Mucosa of stomach (tissue), 1 donor: ENCODE data around the gene PLVAP.

Experiments
- H3K27me3 ChIP-seq: one replicate; pipeline ENCODE4 v1.7.0; 2013; ENCODE audit warnings: mild to moderate bottlenecking, low read length; ENCODE audit not compliant: control insufficient read depth, insufficient read depth
- H3K36me3 ChIP-seq: one replicate; pipeline ENCODE4 v1.7.0; 2013; ENCODE audit warnings: low read length; ENCODE audit not compliant: control insufficient read depth, insufficient read depth
- H3K4me1 ChIP-seq: one replicate; pipeline ENCODE4 v1.7.0; 2013; ENCODE audit warnings: mild to moderate bottlenecking, low read length; ENCODE audit not compliant: control insufficient read depth, insufficient read depth
- H3K4me3 ChIP-seq: one replicate; pipeline ENCODE4 v1.7.0; 2013; ENCODE audit warnings: low read length
- H3K9ac ChIP-seq: one replicate; pipeline ENCODE4 v1.7.0; 2013; ENCODE audit warnings: mild to moderate bottlenecking, low read length, moderate library complexity
- H3K9me3 ChIP-seq: one replicate; pipeline ENCODE4 v1.7.0; 2013; ENCODE audit warnings: mild to moderate bottlenecking, low read length, moderate library complexity; ENCODE audit not compliant: control insufficient read depth
- donor health status: Pancreatic carcinoma.

Gene PLVAP, protein sequence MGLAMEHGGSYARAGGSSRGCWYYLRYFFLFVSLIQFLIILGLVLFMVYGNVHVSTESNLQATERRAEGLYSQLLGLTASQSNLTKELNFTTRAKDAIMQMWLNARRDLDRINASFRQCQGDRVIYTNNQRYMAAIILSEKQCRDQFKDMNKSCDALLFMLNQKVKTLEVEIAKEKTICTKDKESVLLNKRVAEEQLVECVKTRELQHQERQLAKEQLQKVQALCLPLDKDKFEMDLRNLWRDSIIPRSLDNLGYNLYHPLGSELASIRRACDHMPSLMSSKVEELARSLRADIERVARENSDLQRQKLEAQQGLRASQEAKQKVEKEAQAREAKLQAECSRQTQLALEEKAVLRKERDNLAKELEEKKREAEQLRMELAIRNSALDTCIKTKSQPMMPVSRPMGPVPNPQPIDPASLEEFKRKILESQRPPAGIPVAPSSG

DNA sequence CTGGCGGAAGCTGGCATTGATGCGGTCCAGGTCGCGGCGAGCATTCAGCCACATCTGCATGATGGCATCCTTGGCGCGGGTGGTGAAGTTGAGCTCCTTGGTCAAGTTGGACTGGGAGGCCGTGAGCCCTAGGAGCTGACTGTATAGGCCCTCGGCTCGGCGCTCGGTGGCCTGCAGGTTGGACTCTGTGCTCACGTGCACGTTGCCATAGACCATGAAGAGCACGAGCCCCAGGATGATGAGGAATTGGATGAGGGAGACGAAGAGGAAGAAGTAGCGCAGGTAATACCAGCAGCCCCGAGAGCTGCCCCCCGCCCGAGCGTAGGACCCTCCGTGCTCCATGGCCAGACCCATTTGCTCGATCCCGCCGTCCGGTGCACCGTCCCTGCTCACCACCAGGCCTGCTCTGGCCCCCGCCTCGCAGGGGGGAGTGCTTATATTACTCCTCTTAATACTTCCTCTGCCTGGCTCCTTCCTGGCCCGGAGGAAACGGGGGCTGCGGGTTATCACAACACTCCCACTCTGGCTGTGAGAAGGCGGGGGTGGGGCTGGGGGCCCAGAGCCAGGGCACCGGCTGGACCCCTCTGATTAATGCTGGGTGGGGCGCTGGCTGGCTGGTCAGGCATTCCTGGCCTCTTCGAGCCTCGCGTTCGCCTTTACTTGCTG lies at the start of gene PLVAP:
Gene PLVAP (minus strand): TSS at position 408 of the 666 bp plus-strand sequence. CDS start 54 bp downstream, at position 354.
- H3K36me3 ChIP-seq: no peaks in the 10 kb centered on the region
- H3K4me1 ChIP-seq: no peaks in the 10 kb centered on the region
- H3K27me3 ChIP-seq: peaks cover 12% of the 10 kb centered on the region
- no peak within 1 kb of the TSS for H3K9ac ChIP-seq
- H3K4me3 ChIP-seq: no peak within 1 kb of the TSS
- H3K9me3 ChIP-seq: no peaks in the 10 kb centered on the region

DNA sequence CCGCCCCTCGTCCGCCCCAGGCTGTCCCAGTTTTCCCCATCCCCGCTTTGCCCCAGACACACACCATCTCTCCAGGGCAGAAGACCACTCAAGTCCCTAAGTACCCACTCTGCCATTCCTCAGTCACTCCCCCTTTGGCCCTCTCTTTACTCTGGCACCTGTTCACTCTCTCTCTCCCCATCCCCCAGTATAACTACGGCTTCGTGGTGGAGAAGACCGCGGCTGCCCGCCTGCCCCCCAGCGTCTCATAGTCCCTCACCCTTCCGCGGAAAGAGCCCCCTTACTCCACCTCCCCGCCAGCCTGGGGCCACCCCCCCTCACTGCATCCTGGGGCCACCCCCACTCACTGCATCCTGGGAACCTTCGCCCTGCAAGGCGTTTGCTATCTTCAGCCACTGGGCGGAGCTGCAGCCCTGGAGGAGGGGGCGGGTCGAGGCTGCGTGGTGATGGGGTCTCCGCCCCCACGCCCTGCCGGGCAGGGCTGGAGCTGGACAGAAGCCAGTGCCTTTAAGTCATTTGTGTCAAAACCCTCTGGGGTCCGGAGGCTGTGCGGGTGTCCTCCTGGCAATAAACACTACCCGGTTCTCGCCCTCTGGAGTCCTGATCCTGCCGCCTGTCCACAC lies 47.7 kb upstream of the PLVAP start:
- Histone ChIP-seq H3K9me3 (no peaks in the 10 kb centered on the region), H3K4me3 (no peak overlapping the region), H3K4me1 (peaks cover 6% of the 10 kb centered on the region), H3K9ac (no peak overlapping the region), H3K36me3 (no peaks in the 10 kb centered on the region), H3K27me3 (no peaks in the 10 kb centered on the region)

DNA sequence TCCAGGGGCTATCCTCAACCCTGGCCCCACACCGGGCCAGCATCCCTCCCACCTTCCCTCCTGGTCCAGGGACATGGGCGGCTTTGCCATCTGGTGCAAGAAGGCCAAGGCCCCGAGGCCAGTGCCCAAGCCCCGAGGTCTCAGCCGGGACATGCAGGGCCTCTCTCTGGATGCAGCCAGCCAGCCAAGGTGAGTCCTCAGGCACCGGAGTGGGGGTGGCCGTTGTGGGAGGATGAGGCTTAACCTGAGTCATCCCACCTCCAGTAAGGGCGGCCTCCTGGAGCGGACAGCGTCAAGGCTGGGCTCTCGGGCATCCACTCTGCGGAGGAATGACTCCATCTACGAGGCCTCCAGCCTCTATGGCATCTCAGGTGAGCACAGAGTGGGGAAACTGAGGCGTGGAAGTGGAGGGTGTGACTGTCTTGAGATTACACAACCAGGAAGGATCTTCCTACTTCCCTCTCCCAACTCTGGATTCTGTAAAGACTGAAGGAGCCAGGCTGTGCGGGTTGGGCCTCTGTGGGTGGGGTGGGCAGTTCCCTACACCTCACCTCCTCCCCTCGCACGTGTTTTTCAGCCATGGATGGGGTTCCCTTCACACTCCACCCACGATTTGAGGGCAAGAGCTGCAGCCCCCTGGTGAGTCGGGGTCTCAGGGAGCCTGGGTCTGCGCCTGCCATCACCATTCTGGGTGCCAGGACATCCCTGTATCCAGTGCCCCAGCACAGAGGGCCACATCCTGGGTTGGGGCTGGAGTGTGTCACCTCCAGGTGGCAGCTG lies 46.5 kb upstream of the PLVAP start:
- no peak overlapping the region for H3K4me3 ChIP-seq
- H3K9ac ChIP-seq: no peak overlapping the region
- no peaks in the 10 kb centered on the region for H3K27me3 ChIP-seq
- H3K4me1 ChIP-seq: peaks cover 11% of the 10 kb centered on the region
- H3K9me3 ChIP-seq: no peaks in the 10 kb centered on the region
- no peaks in the 10 kb centered on the region for H3K36me3 ChIP-seq

DNA sequence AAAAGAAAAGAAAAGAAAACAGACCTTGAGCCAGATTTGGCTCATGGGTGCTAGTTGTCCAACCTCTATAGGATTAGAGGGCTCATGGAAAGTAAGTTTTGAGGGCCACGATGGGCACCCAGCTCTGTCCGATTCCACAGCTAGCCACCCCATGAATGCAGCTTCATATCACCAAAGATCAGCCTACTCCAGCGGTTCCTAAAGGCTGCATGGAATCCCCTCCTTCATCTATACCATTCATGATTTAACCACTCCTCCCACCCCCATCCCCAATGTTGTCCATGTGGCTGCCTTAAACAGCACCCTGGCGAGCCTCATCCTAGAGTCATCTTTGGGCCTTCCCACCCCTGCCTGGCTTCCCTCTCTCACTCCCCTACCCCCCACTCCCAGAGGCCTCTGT lies 44.8 kb upstream of the PLVAP start:
- Histone ChIP-seq H3K9me3 (no peaks in the 10 kb centered on the region), H3K36me3 (no peaks in the 10 kb centered on the region), H3K4me1 (peaks cover 11% of the 10 kb centered on the region), H3K9ac (no peak overlapping the region), H3K4me3 (no peak overlapping the region), H3K27me3 (no peaks in the 10 kb centered on the region)

DNA sequence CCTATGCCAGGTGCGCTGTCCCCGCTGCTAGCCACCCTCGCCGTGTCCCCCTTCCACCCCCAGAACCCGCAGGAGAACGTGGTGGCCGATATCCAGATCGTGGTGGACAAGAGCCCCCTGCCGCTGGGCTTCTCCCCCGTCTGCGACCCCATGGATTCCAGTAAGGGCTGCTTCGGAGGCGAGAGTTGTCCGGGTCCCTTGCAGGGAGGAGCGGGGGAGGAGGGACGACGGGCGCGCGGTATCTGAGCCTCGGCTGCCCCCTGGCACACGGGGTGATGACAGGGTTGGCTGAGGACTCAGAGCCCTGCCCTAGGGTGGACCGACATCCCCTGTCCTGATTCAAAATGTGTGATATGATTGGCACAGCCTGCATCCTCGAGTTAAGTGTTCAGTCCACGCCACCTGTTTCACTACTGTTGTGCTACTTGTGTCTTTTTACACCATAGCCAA lies 43.4 kb upstream of the PLVAP start:
- Histone ChIP-seq H3K36me3 (no peaks in the 10 kb centered on the region), H3K9me3 (no peaks in the 10 kb centered on the region), H3K4me3 (peak overlapping the region; percentile 90), H3K9ac (peak overlapping the region; percentile 84), H3K27me3 (no peaks in the 10 kb centered on the region), H3K4me1 (peaks cover 11% of the 10 kb centered on the region)

DNA sequence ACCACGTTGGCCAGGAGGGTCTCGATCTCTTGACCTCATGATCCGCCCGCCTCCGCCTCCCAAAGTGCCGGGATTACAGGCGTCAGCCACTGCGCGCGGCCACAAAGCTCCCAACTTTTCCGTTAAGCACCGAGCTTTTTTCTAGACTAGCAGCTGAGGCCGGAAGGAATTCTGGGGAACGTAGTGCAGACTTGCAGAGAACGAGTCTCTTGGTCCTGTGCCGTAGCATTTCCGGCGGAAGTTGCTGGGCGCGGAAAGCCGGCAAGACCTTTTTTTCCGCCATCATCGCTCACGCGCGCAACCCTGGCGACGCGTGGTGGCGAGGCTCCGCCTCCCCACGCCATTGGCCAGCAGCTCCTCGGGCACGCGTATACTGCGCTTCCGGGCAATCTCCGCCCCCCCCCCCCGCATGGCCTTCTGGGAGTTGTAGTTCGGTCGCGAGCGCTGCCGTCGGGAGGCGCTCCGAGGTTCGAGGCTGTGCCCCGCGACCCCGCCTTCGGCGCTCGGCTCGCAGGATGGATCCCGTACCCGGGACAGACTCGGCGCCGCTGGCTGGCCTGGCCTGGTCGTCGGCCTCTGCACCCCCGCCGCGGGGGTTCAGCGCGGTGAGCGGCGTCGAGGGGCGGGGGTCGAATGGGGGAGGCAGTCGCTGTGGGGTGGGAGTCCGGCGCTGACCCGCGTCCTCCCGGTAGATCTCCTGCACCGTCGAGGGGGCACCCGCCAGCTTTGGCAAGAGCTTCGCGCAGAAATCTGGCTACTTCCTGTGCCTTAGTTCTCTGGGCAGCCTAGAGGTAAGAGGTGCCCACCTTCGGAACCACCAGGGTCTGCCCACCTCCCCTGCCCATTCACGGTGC lies 42.7 kb upstream of the PLVAP start, which contains the start of gene MVB12A:
Gene MVB12A (plus strand): TSS at position 427 of the 854 bp plus-strand sequence. CDS start 89 bp downstream, at position 516.
- Histone ChIP-seq H3K27me3 (no peaks in the 10 kb centered on the region), H3K9ac (peak within 1 kb of the TSS; percentile 84), H3K4me3 (peak within 1 kb of the TSS; percentile 90), H3K9me3 (no peaks in the 10 kb centered on the region), H3K4me1 (peaks cover 11% of the 10 kb centered on the region), H3K36me3 (no peaks in the 10 kb centered on the region)

DNA sequence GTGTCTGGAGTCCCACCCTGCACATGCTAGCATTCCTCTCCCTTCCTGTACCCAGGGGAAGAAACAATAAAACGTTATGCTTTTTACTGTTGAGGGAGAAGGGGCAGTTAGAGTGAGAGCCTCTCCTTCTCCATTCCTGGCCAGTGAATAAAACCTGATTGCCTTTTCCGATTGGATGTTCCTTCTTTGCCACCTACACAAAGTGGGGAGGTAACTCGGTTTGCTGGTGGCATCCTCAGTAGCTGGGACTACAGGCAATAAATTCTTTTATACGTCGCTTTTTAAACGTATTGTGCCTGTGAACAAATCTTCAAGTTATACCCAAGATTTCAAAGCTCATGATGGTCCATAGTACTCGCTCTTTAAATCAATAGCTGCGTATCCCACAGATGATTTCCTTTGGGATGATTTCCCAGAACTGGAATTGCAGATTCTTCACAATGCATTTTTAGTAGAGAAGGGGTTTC lies 42.0 kb upstream of the PLVAP start:
- Histone ChIP-seq H3K4me3 (peak overlapping the region; percentile 62), H3K9me3 (no peaks in the 10 kb centered on the region), H3K36me3 (no peaks in the 10 kb centered on the region), H3K9ac (peak overlapping the region; percentile 10), H3K4me1 (peaks cover 11% of the 10 kb centered on the region), H3K27me3 (no peaks in the 10 kb centered on the region)

DNA sequence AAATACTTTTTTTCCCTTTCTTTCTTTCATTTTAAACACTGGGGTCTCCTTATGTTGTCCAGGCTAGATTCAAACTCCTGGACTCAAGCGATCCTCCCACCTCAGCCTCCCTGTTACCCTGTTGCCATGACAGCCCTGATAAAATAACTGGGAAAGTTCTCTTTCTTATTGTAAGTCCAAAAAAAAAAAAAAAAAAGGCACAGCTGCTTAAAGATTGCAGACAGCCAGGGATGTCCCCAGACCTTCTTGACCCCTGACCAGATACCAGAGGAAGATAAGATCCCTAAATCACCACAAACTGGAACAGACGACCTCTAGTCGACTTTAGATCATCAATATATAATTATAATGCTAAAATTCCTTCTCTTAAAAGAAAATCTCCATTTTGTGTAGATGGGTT lies 41.6 kb upstream of the PLVAP start:
- Histone ChIP-seq H3K27me3 (no peaks in the 10 kb centered on the region), H3K9me3 (no peaks in the 10 kb centered on the region), H3K9ac (no peak overlapping the region), H3K4me3 (no peak overlapping the region), H3K36me3 (no peaks in the 10 kb centered on the region), H3K4me1 (peaks cover 11% of the 10 kb centered on the region)

DNA sequence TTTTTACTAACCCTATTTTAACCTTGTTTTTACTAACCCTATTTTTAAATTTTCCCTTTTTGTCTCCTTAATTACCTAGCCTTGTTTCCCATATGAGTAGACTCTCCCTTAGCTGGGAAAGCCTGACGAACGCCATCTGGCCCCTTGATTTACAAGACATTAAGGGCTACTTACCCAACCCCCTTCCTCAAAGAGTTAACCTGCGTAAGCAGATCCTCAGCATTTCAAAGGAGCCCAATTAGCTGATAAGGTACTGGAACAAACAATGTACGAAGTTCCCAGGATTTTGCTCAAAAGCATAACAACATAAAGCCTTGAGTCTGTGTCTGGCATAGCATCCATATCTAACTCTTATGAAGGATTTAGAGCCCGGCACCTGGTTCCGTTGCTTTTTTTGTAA lies 38.0 kb upstream of the PLVAP start:
- no peak overlapping the region for H3K9ac ChIP-seq
- peaks cover 10% of the 10 kb centered on the region for H3K4me1 ChIP-seq
- H3K4me3 ChIP-seq: no peak overlapping the region
- H3K9me3 ChIP-seq: no peaks in the 10 kb centered on the region
- no peaks in the 10 kb centered on the region for H3K27me3 ChIP-seq
- no peaks in the 10 kb centered on the region for H3K36me3 ChIP-seq

DNA sequence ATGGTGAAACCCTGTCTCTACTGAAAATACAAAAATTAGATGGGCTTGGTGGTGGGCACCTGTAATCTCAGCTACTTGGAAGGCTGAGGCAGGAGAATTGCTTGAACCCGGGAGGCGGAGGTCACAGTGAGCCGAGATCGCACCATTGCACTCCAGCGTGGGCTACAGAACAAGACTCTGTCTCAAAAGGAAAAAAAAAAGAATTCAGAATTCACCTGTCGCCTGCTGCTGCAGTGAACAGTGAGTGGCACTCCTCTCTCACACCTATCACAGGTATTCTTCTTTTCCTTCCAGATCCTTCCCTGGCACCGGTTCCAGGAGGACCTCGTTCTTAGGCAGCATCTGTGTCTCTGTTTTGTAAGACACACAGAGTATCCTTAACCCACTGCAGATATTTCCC lies 37.0 kb upstream of the PLVAP start:
- no peak overlapping the region for H3K9ac ChIP-seq
- no peaks in the 10 kb centered on the region for H3K27me3 ChIP-seq
- no peaks in the 10 kb centered on the region for H3K9me3 ChIP-seq
- no peak overlapping the region for H3K4me3 ChIP-seq
- H3K36me3 ChIP-seq: no peaks in the 10 kb centered on the region
- H3K4me1 ChIP-seq: peaks cover 6% of the 10 kb centered on the region

DNA sequence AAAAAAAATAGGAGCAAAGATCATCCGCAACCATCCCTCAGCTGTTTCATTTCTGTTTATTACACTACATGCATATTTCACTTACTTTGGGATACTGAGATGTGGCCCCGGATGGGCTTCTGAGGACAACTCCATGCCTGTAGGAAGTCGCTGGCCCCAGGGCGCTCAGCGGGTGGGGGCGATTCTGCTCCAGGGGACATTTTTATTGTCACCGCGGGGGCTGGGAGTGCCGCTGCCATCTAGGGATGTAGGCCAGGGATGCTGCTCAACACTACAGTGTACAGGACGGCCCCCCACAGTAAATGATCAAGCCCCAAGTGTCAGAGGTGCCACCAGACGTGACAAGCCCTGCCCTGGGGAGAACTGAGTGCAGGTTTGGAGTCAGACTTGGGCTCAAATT lies 34.7 kb upstream of the PLVAP start:
- Histone ChIP-seq H3K36me3 (no peaks in the 10 kb centered on the region), H3K4me1 (peaks cover 5% of the 10 kb centered on the region), H3K9ac (no peak overlapping the region), H3K4me3 (no peak overlapping the region), H3K9me3 (no peaks in the 10 kb centered on the region), H3K27me3 (no peaks in the 10 kb centered on the region)
